Choroid plexus epithelial cell (primary cell): ENCODE measurements around the gene ZCCHC7.

Source experiments
- DNase-seq: peaks from one replicate; pipeline ENCODE4 v3.0.0-alpha.2; 2010; ENCODE audit warnings: low read depth
- H3K4me3 ChIP-seq: 2 replicates; pipeline ENCODE4 v1.5.1; 2011; ENCODE audit warnings: low read depth, mild to moderate bottlenecking, control low read depth, low read length, moderate library complexity
- TF ChIP-seq, protein P1 (sequence below): conservative IDR thresholded peaks from 2 replicates; pipeline ENCODE4 v1.5.1; 2011; ENCODE audit warnings: low read depth, mild to moderate bottlenecking, control low read depth, inconsistent platforms, low read length, moderate library complexity

ZCCHC7 gene

DNA sequence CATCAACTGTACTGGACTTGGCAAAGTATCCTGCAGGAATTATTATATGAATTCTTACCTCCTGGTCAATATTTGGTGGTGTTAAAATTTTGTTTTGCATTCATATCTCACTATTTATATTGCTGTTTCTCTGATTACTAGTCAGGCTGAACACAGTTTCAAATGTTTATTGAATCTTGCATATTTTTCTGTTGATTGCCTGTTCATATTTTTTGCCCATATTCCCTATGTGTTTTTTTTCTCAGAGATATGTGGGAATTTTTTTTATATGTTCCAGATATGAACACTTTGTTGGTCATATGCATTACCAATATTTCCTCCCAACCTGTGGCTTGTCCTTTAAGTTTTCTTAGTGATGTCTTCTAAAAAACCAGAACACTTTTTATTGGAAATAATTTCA, 153.2 kb downstream of the ZCCHC7 start:
- TF ChIP-seq, protein P1, sequence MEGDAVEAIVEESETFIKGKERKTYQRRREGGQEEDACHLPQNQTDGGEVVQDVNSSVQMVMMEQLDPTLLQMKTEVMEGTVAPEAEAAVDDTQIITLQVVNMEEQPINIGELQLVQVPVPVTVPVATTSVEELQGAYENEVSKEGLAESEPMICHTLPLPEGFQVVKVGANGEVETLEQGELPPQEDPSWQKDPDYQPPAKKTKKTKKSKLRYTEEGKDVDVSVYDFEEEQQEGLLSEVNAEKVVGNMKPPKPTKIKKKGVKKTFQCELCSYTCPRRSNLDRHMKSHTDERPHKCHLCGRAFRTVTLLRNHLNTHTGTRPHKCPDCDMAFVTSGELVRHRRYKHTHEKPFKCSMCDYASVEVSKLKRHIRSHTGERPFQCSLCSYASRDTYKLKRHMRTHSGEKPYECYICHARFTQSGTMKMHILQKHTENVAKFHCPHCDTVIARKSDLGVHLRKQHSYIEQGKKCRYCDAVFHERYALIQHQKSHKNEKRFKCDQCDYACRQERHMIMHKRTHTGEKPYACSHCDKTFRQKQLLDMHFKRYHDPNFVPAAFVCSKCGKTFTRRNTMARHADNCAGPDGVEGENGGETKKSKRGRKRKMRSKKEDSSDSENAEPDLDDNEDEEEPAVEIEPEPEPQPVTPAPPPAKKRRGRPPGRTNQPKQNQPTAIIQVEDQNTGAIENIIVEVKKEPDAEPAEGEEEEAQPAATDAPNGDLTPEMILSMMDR = no peak
- no peak for DNase-seq
- H3K4me3 ChIP-seq = no peak overlapping the region

DNA sequence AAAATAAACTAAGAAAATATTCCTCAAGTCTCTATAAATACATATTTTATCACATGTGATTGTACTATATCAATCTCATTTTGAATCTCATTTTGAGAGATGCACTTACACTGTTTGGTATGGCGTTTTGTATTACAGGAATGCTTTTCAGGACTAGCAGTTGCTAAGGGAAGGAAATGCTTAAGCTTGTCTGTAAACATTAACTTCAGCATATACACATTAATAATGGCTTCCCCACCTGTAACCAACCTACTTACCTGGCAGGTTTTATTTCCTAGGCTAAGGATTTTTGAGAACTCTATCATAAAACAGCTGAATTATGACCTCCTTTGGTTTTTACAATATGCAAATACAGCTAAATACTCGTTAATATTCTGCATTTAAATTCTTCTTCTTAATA, 161.2 kb downstream of the ZCCHC7 start:
- DNase-seq = no peak
- TF ChIP-seq, protein P1 = no peak

DNA sequence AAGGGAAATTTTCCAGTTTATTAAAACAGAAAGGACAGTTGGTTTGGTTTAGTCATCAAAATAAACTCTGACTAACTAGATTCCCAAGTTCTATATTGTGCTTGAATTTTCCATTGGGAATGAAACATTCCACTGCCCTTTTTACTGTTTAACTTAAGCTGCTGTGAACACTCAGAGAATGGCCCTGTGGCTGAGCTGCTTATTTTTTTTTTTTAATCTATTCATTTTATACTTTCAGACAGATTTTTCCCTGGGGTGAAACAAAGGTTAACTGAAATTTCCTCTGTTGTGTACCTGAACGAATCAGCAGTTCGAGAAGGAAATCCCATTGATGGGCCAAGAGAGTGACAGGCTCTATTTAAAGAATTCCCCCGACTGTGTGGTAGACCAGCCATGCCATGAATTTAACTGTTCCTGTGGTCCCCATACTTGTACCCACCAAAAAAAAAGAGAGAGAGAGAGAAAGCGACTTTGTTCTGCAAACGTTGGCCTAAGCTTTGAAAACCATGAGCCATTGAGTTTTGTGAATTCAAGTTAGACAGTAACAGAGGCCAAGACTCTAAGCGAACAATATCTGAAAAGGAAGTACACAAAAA, 163.5 kb downstream of the ZCCHC7 start:
- peak; percentile 28 for DNase-seq
- no peak overlapping the region for H3K4me3 ChIP-seq
- TF ChIP-seq, protein P1 = no peak

More for the DNA sequence above, 161.2 kb downstream of the ZCCHC7 start:
- no peak overlapping the region for H3K4me3 ChIP-seq

DNA sequence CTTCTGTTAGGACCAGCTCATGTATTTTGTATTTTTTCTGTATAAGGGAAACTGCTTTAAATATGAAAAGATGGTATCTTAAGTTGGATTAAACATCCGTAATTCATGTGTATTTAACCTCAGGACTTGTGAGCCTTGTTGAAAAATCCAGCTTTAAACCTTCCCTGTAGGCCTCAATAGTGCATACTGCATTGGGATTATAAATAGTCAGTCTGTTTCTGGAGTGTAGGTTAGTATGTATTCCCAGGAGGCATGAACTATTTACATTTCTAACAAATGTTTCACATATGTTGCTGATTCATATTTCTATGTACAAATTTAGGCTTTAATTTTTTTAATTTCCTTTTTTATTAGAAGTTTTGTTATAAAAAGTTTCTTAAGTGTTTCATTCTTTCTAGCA, 164.3 kb downstream of the ZCCHC7 start:
- H3K4me3 ChIP-seq = no peak overlapping the region
- TF ChIP-seq, protein P1 = no peak
- peak; percentile 41 for DNase-seq

DNA sequence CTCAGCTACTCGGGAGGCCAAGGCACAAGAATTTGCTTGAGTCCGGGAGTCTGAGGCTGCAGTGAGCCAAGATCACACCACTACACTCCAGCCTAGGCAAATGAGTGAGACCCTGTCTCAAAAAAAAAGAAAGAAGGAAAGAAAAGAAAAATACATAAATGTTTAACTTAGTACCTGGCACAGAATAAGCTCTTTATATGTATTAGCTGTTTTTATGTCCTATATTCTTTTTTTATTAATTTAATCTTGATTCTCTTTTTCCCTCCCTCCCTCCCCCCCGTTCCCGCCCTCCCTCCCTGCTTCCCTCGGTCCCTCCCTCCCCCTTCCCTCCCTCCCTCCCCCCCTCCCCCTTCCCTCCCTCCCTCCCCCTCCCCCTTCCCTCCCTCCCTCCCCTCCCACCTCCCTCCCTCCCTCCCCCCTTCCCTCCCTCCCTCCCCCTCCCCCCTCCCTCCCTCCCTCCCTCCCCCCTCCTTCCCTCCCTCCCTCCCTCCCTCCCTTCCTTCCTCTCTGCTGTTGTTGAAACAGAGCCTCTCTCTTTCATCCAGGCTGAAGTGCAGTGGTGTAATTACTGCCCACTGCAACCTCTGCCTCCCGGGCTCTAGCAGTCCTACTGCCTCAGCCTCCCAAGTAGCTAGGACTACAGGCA, 166.3 kb downstream of the ZCCHC7 start:
- no peak overlapping the region for H3K4me3 ChIP-seq
- TF ChIP-seq, protein P1 = no peak

DNA sequence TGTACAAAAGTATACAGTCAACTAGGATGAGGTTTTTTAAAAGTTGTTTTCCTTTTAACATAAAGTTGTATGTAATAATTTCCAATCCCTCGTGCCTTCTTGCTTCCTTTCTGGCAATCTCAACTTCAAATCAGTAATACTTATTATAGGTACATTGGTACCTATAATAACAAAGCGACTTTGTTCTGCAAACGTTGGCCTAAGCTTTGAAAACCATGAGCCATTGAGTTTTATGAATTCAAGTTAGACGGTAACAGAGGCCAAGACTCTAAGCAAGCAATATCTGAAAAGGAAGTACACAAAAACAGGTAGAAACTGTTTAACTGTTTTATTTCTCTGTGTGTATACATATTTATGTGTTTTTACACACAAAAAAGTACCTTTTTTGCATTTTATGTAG, 166.9 kb downstream of the ZCCHC7 start:
- H3K4me3 ChIP-seq = no peak overlapping the region
- TF ChIP-seq, protein P1 = no peak
- DNase-seq = no peak

More for the DNA sequence above, 166.3 kb downstream of the ZCCHC7 start:
- DNase-seq = no peak

DNA sequence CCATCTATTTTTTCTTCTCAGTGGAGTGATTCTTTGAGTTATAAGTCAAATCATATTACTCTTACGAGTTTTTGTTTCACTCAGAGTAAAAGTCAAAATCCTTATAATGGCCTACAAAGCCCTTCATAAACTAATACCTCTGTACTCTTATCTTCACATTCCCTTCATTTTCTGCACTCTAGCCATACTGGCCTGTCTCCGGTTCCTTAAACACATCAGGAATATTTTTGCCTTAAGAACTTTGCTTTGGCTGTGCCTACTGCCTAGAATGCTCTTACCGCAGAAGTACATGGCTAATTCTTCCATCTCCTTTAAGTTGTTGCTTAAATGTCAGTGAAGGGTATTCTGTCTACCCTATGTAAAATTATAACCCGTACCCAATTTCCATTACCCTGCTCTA, 169.3 kb downstream of the ZCCHC7 start:
- TF ChIP-seq, protein P1 = no peak
- no peak for DNase-seq

More for the DNA sequence above, 169.3 kb downstream of the ZCCHC7 start:
- no peak overlapping the region for H3K4me3 ChIP-seq
